Measurements from ENCODE around the gene SMIM8. TPM values are rescaled to one million over a fixed set of nuclear protein-coding genes. Genes with fewer than 3 reads are reported as not detected.

Gene SMIM8
- total RNA-seq, 4 donors from 2014 or later: 6.9 to 23.1 (median 12.7) TPM

DNA sequence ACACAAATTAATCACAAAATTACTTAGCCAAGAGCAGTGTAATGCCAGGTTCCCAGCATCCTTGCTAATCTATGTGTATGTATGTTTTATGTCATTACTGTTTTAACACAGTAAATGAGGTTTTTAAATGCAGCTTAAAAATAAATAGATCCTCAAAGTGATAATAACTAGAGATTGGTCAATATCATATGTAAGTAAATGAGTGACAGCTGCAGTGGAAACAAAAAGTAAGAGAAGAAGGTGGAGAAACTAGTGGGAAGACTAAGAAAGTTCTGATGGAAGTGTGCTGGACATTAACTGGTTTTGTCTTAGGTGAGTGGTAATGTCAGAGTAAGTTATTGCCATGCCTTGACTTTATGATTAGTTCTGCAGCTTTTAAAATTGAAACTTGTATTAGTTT lies 8.6 kb downstream of the SMIM8 start:
- no peaks in the 10 kb centered on the region for H3K9me3 ChIP-seq
- DNase-seq: no peak
- no peak overlapping the region for H3K4me3 ChIP-seq
- no peaks in the 10 kb centered on the region for H3K27me3 ChIP-seq
- no peaks in the 10 kb centered on the region for H3K4me1 ChIP-seq
- TF ChIP-seq, protein P1, sequence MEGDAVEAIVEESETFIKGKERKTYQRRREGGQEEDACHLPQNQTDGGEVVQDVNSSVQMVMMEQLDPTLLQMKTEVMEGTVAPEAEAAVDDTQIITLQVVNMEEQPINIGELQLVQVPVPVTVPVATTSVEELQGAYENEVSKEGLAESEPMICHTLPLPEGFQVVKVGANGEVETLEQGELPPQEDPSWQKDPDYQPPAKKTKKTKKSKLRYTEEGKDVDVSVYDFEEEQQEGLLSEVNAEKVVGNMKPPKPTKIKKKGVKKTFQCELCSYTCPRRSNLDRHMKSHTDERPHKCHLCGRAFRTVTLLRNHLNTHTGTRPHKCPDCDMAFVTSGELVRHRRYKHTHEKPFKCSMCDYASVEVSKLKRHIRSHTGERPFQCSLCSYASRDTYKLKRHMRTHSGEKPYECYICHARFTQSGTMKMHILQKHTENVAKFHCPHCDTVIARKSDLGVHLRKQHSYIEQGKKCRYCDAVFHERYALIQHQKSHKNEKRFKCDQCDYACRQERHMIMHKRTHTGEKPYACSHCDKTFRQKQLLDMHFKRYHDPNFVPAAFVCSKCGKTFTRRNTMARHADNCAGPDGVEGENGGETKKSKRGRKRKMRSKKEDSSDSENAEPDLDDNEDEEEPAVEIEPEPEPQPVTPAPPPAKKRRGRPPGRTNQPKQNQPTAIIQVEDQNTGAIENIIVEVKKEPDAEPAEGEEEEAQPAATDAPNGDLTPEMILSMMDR (IDR thresholded peaks at IDR 0.05): no peak
- TF ChIP-seq POLR2A (IDR thresholded peaks at IDR 0.05): no peak
- H3K27ac ChIP-seq: no peak overlapping the region
- no peaks in the 10 kb centered on the region for H3K36me3 ChIP-seq

DNA sequence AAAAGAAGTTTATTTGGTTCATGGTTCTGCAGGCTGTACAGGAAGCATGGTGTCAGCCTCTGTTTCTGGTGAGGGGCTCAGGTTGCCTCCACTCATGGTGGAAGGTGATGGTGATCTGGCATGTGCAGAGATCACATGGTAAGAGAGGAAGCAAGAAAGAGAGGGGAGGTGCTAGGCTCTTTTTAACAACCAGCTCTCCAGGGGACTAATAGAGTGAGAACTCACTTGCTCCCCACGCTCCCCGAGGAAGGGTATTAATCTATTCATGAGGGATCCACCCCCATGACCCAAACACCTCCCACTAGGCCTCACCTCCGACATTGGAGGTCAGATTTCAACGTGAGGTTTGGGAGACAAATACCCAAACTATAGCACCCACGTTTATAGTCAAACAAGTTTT lies 10.6 kb downstream of the SMIM8 start:
- Histone ChIP-seq H3K4me3 (no peak overlapping the region), H3K36me3 (no peaks in the 10 kb centered on the region), H3K9me3 (no peaks in the 10 kb centered on the region), H3K27me3 (no peaks in the 10 kb centered on the region), H3K4me1 (no peaks in the 10 kb centered on the region), H3K27ac (no peak overlapping the region)
- DNase-seq: no peak
- TF ChIP-seq, protein P1 (IDR thresholded peaks at IDR 0.05): no peak
- no peak for TF ChIP-seq POLR2A (IDR thresholded peaks at IDR 0.05)

DNA sequence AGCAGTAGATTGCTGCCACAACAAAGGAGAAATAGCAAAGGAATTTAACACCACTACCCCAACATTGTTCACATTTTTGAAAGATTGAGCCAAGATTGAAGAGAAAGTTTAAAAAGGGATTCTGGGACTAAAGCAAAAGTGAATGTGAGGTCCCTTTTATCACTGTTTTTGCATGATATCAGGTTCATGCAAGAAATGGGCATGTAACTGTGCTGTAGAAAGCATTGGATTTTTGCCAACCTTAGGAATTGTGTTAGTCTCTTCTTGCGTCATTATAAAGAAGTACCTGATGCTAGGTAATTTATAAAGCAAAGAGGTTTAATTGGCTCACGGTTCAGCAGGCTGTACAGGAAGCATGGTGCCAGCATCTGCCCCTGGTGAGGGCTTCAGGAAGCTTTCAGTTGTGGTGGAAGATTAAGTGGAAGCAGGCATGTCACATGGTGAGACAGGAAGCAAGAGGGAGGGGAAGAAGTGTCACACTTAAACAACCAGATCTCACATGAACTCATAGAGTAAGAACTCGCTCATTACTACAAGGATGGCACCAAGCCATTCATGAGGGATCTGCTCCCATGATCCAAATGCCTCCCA lies 11.3 kb downstream of the SMIM8 start:
- no peak overlapping the region for H3K27ac ChIP-seq
- TF ChIP-seq POLR2A (IDR thresholded peaks at IDR 0.05): no peak
- TF ChIP-seq, protein P1 (IDR thresholded peaks at IDR 0.05): no peak
- H3K27me3 ChIP-seq: no peaks in the 10 kb centered on the region
- no peak for DNase-seq
- H3K4me1 ChIP-seq: no peaks in the 10 kb centered on the region
- no peaks in the 10 kb centered on the region for H3K36me3 ChIP-seq
- H3K4me3 ChIP-seq: no peak overlapping the region
- H3K9me3 ChIP-seq: no peaks in the 10 kb centered on the region

DNA sequence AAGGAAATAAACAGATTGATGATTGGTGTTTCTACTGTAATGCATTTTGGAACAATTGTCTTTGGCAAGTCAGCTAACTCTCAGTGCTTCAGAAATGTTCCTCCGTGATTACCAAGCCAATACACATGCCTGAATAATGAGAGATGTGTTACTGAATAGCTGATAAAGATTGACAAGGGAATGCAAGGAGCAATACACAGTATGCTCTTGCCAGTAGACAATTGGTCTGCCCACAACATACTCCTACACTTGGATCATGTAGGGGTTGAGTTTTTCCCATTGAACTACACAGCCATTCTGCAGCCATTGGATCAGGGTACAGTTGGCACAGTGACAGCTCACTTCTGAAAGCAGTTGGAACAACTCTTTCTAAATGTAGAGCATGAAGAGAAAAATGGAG lies 12.3 kb downstream of the SMIM8 start:
- Histone ChIP-seq H3K9me3 (no peaks in the 10 kb centered on the region), H3K27me3 (no peaks in the 10 kb centered on the region), H3K4me1 (no peaks in the 10 kb centered on the region), H3K4me3 (no peak overlapping the region), H3K36me3 (no peaks in the 10 kb centered on the region), H3K27ac (no peak overlapping the region)
- DNase-seq: no peak
- TF ChIP-seq, protein P1 (IDR thresholded peaks at IDR 0.05): no peak
- no peak for TF ChIP-seq POLR2A (IDR thresholded peaks at IDR 0.05)

DNA sequence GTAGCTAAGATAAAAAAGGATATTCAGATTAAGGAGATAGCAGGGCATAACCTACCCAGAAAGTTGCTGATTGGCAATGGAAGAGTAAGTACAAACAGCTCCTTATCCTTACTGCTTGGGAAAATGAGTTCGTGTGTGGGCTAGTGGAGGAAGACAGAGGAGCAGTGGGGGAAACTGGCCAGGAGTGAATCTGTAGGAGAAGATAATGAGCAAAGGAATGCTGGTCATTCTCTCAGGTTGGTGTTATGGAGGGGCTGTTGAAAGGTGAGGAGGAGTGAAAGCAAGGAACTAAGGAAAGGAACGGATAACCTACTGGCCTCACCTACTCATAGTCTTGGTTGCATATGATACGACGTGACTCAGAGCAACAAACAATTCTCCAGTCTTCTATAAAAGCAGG lies 14.0 kb downstream of the SMIM8 start:
- no peaks in the 10 kb centered on the region for H3K27me3 ChIP-seq
- H3K4me1 ChIP-seq: no peaks in the 10 kb centered on the region

More for the DNA sequence above, 14.0 kb downstream of the SMIM8 start:
- H3K27ac ChIP-seq: no peak overlapping the region
- no peak for DNase-seq
- H3K4me3 ChIP-seq: no peak overlapping the region
- no peak for TF ChIP-seq POLR2A (IDR thresholded peaks at IDR 0.05)
- TF ChIP-seq, protein P1 (IDR thresholded peaks at IDR 0.05): no peak
- no peaks in the 10 kb centered on the region for H3K36me3 ChIP-seq
- no peaks in the 10 kb centered on the region for H3K9me3 ChIP-seq

Measured in Peyer's patch (tissue), 4 donors.